Embryonic facial prominence (tissue), 1 donor: ENCODE data around the gene ZFP37.
"Not testable (repeated sequence)": the region's sequence is repeated elsewhere in the genome, so short reads cannot be mapped to it uniquely, and the experiment has no call there.

Source experiments
- DNase-seq: peaks from one replicate; pipeline ENCODE4 v3.0.0-alpha.2; 2016; ENCODE audit errors: extremely low spot score

Gene ZFP37

GRCh38 chr9:113056191-113057106, at the start of gene ZFP37:
Gene ZFP37, minus strand, starts transcription at chr9:113056724. Its CDS starts 36 bp downstream, at chr9:113056688.
- peak; percentile 92 for DNase-seq

DNA sequence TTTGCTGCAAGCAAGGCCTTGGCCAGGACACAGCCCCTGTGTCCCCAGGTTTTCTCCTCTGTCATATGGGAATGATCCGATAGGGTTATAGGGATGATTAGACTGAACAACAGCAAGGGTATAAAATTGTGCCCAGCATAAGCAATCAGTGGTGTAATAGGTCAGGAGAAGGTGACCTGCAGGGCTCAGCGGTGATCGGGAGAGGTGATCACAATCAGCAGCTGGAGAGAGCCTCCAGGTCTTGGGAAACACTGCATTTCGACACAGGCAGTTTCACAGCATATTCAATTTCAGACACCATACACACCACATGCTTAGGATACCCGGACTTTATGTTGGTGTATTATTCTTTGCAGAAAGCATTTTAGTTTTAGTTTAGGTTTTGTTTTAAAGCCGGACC, 48.8 kb upstream of the ZFP37 start:
- not testable (repeated sequence) for DNase-seq

- no peak for DNase-seq
These were observed 39.0 kb upstream of the ZFP37 start for GRCh38 chr9:113095561-113095960.

DNA sequence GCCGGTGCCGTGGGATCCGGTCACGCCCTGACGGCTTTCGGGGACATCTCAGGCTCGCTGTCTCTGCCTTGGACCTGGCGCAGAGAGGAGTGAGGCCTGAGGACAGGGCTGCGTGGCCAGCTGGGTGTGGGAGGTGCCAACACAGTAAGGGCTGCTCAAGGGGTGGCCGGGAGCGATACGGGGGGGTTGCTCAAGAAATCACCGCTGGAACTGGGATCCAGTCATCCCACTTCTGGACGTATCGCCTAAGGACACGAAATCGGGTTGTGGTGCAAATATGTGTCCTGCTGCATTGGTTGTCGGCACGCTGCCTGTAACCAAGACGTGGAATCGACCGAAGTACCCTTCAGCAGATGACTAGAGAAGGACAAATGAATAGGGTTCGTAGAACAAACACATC, 33.4 kb upstream of the ZFP37 start:
- not testable (repeated sequence) for DNase-seq

GRCh38 chr9:113089143-113089505, 32.6 kb upstream of the ZFP37 start:
- not testable (repeated sequence) for DNase-seq

- not testable (repeated sequence) for DNase-seq
These were observed 32.1 kb upstream of the ZFP37 start for GRCh38 chr9:113088456-113089142.

GRCh38 chr9:113062932-113063310, 6.4 kb upstream of the ZFP37 start:
- not testable (repeated sequence) for DNase-seq

GRCh38 chr9:113062256-113062931, 5.9 kb upstream of the ZFP37 start:
- not testable (repeated sequence) for DNase-seq

- not testable (repeated sequence) for DNase-seq
These were observed 4.7 kb upstream of the ZFP37 start for GRCh38 chr9:113061072-113061850.

DNA sequence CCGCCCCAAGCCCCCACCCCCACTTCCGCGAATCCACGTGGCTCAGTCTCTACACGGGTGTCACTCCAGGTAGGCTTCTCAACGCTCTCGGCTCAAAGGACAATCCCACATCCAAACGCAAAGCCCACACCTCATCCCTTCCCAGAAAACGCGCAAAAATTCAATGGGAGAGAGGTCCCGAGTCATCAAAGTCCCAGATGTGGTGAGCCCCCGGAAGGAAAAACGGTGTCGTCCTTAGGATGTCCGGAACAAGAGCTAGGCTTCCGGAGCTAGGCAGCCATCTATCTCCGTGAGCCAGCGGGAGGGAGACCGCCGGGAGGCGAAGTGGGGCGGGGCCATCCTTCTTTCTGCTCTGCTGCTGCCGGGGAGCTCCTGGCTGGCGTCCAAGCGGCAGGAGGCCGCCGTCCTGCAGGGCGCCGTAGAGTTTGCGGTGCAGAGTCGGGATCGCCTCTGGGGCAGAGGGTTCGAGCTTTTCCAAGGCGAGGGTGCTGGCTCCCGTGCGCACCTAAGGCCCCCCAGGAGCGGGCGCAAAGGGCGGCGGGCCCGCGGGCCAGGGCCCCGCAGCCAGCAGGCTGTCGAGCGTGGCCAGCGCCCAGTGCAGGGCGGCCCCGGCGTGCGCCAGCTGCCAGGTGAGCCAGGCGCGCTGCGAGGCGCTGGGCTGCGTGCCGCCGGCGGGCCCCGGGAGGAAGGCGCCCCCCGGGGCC, 3.2 kb upstream of the ZFP37 start:
- not testable (repeated sequence) for DNase-seq

DNA sequence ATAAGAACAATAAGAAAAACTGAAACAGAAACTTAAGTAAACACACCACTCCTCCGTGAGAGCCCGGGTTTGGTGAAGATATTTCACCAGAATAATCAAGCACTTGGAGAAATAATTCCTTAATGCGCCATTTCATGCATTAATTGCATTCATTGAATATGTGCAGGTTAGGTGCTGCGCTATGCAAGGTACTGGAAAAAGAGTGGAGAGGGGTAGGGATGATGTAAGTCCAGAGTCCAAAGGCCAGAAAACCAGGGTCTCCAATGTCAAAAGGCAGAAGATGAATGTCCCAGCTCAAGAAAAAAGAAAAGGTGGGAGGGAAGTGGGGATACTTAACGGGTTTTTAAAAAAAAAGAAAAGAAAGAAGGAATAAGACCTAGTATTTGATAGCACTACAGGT, 669 bp upstream of the ZFP37 start:
- DNase-seq: no peak

DNA sequence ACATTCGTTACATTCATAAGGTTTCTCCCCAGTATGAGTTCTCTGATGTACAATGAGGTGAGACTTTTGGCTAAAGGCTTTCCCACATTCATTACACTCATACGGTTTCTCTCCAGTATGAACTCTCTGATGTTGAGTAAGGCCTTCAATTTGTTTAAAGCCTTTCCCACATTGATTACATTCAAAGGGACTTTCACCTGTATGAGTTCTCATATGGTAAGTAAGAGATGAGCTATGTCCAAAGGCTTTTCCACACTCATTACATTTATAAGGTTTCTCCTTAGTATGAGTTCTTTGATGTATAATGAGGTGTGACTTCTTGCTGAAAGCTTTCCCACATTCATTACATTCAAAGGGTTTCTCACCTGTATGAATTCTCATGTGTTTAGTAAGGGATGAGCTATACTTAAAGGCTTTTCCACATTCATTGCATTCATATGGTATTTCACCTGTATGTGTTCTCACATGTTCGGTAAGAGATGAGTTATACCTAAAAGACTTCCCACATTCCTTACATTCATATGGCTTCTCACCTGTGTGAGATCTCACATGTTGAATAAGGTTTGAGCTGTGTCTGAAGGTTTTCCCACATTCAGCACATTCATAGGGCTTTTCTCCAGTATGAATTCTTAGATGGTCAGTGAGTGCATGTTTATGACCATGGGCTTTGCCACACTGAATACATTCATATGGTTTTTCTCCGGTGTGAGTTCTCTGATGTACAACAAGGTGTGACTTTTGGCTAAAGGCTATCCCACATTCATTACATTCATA, 13.5 kb downstream of the ZFP37 start:
- no peak for DNase-seq

DNA sequence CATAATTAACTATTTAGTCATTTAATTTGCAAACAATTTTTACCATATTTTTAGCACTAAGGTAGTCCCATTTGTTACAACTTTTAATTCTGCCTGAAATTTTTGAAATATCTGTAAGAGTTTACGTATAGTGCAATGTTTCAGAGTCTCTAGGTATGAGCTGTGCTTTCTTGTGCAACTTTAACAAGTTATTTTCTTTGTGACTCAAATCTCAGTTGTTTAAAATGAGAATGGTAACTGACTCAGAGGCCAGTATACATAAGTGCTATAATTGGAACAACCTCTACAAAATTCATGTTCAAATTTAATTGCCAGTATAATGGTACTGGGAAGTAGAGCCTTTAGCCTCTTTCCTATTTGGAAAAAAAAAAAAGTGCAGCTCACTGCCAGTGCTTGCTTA, 30.3 kb downstream of the ZFP37 start:
- DNase-seq: no peak

GRCh38 chr9:113018247-113018646, 38.3 kb downstream of the ZFP37 start:
- DNase-seq: no peak

- DNase-seq: no peak
These were observed 44.0 kb downstream of the ZFP37 start for GRCh38 chr9:113012492-113012891.

- peak; percentile 85 for DNase-seq
These were observed 44.6 kb downstream of the ZFP37 start, which contains the start of gene ZNF883 for GRCh38 chr9:113011911-113012381. Gene ZNF883, minus strand, starts transcription at chr9:113012192.

DNA sequence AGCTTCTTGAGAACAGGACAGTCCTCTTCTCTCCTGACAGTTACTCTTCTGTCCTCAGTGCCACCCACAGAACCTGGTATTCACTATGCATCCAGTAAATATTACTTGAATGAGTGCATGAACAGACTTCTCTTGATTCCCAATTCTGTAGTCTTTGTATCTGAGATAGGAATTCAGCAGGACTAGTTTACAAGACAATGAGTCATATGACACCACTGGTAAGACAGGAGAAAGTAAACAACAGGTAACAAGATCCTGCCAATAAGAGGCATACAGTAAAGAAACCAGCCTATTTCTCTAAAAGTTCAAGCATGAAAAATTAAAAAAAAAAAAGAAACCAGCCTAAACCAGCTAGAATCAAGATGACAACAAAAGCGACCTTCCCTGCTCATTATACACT, 50.7 kb downstream of the ZFP37 start:
- DNase-seq: no peak

DNA sequence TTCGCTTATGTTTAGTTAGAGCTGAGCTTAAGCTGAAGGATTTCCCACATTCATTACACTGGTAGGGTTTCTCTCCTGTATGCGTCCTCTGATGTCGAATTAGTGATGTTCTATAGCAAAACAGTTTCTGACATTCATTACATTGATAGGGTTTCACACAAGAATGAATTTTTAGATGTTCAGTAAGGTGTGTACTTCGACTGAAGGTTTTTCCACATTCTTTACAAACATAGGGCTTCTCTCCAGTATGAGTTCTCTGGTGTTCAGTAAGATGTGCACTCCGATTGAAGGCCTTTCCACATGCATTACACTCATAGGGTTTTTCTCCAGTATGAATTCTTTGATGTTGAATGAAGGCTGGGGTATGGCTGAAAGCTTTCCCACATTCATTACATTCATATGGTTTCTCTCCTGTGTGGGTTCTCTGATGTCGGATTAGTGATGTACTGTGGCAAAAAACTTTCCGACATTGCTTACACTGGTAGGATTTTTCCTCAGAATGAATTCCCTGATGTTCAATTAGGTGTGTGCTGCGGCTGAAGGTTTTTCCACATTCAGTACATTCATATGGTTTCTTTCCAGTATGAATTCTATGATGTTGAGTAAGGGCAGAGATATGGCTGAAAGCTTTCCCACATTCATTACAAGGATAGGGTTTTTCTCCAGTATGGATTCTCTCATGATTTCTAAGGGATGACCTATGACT, 59.1 kb downstream of the ZFP37 start:
- DNase-seq: no peak
